GM10266 (cell line): Measurements from ENCODE around the gene ALDH1L1.

Experiments used
- DNase-seq: peaks from one replicate; pipeline ENCODE4 v3.0.0; 2012; ENCODE audit errors: extremely low spot score
- TF ChIP-seq, protein P1 (sequence below): IDR thresholded peaks from 2 replicates; pipeline ENCODE4 v1.5.1; 2012; ENCODE audit warnings: mild to moderate bottlenecking, low read depth; ENCODE audit not compliant: control insufficient read depth, insufficient read depth; ENCODE audit errors: missing control alignments

The ALDH1L1 gene

GRCh38 chr3:126112531-126113237 lies 67.7 kb downstream of the ALDH1L1 start:
- TF ChIP-seq, protein P1, sequence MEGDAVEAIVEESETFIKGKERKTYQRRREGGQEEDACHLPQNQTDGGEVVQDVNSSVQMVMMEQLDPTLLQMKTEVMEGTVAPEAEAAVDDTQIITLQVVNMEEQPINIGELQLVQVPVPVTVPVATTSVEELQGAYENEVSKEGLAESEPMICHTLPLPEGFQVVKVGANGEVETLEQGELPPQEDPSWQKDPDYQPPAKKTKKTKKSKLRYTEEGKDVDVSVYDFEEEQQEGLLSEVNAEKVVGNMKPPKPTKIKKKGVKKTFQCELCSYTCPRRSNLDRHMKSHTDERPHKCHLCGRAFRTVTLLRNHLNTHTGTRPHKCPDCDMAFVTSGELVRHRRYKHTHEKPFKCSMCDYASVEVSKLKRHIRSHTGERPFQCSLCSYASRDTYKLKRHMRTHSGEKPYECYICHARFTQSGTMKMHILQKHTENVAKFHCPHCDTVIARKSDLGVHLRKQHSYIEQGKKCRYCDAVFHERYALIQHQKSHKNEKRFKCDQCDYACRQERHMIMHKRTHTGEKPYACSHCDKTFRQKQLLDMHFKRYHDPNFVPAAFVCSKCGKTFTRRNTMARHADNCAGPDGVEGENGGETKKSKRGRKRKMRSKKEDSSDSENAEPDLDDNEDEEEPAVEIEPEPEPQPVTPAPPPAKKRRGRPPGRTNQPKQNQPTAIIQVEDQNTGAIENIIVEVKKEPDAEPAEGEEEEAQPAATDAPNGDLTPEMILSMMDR: no peak
- no peak for DNase-seq

GRCh38 chr3:126111566-126112475 lies 68.6 kb downstream of the ALDH1L1 start:
- no peak for DNase-seq
- TF ChIP-seq, protein P1: no peak

DNA sequence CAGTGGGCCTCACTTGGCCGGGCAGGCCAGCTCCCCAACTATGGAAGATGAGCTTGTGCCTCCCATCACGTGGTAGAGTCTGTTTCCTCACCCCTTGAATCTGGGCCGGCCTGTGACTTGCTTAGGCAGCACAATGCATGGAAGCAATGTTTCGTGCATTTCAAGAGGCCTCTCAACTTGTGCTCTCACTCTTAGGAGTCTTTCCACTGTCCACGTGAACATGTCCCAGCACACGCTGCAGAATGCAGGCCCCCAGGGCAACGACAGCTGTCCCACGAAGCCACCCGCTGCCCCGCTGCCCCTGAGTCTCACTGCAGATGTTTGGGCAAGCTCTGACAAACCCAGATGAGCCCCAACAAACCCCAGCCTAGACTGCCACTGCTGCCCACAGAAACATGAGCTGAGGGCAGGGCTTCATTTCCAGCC lies 69.2 kb downstream of the ALDH1L1 start:
- TF ChIP-seq, protein P1: no peak
- no peak for DNase-seq

GRCh38 chr3:126110431-126111125 lies 69.8 kb downstream of the ALDH1L1 start:
- TF ChIP-seq, protein P1: no peak
- no peak for DNase-seq

DNA sequence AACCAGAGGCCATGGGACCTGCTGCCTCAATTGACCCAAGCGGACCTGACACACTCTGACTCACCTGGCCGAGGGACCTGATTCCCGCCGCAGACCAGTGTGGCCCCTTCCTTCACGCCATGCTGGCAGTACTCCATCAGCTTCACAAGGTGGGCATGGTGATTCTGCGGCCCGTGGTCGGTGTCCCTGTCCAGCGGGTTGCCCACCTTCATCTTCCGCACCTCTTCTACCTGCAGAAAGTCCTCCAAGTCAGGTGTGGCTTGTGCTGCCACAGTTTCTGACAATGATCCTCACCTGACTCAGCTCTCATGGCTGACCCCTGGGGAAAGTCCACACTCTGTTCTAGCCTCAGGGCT lies 70.5 kb downstream of the ALDH1L1 start:
- no peak for DNase-seq
- TF ChIP-seq, protein P1: no peak

DNA sequence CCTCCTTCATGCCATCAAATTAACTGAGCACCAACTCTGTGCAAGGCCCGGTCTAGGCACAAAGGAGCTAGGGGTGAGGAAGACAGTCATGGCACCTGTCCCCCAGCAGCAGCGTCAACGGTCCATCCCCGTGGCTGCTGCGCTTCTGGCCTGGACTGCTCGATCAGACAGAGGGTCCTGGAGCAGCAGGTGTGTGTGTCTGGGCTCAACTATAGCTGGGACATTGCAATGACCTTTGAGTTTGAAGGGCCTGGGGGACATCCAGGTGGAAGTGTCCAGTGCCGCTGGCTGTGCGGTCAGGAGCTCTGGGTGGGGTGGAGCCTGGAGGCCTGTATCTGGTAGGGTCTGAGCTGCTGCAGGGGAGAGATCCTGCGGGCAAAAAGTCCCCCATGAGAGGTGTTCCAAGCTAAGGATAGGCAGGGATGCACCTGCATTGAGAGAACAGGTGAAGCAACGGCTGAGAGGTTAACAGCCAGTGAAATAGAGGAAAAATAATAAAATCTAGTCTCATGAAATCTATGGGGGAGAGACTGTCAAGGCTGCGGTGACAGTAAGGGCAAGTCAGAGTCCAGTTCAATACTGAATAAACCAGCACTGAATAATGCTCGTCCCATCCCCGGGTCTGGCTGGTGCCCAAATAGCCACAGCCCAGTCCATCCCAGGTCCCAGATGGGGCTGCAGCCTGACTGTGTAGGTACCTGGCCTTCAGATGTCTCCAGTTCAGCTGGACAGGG lies 71.1 kb downstream of the ALDH1L1 start:
- no peak for DNase-seq
- TF ChIP-seq, protein P1: no peak
